HG03025 (cell line): ENCODE results near the gene COX7A2L.
"Not testable (repeated sequence)": the region's sequence is repeated elsewhere in the genome, so short reads cannot be mapped to it uniquely, and the experiment has no call there.

Source experiments
- ATAC-seq: cut with Tn5 transposase; IDR thresholded peaks from one replicate; pipeline ENCODE4 v1.9.1; 2021; ENCODE audit warnings: mild to moderate bottlenecking, moderate library complexity; ENCODE audit not compliant: unreplicated experiment, low FRiP score

Gene COX7A2L

GRCh38 chr2:42340045-42340937 lies 20.7 kb downstream of the COX7A2L start:
- ATAC-seq, result no peak

GRCh38 chr2:42339191-42339912 lies 21.7 kb downstream of the COX7A2L start:
- no peak for ATAC-seq

- no peak for ATAC-seq
Observed at GRCh38 chr2:42338567-42339190, 22.3 kb downstream of the COX7A2L start.

GRCh38 chr2:42337846-42338566 lies 23.0 kb downstream of the COX7A2L start:
- ATAC-seq, result no peak

- no peak for ATAC-seq
Observed at GRCh38 chr2:42337356-42337820, 23.6 kb downstream of the COX7A2L start.

- no peak for ATAC-seq
Observed at GRCh38 chr2:42336361-42336965, 24.6 kb downstream of the COX7A2L start.

GRCh38 chr2:42335514-42336104 lies 25.4 kb downstream of the COX7A2L start:
- no peak for ATAC-seq

GRCh38 chr2:42334865-42335264 lies 26.2 kb downstream of the COX7A2L start:
- ATAC-seq, result not testable (repeated sequence)

- no peak for ATAC-seq
Observed at GRCh38 chr2:42334220-42334619, 26.8 kb downstream of the COX7A2L start.

GRCh38 chr2:42333579-42333978 lies 27.4 kb downstream of the COX7A2L start:
- no peak for ATAC-seq

GRCh38 chr2:42332575-42332974 lies 28.4 kb downstream of the COX7A2L start:
- ATAC-seq, result no peak

- no peak for ATAC-seq
Observed at GRCh38 chr2:42331569-42332284, 29.3 kb downstream of the COX7A2L start.

GRCh38 chr2:42329736-42330135 lies 31.3 kb downstream of the COX7A2L start:
- ATAC-seq, result no peak

- ATAC-seq, result no peak
Observed at GRCh38 chr2:42328923-42329322, 32.1 kb downstream of the COX7A2L start.

GRCh38 chr2:42328148-42328833 lies 32.7 kb downstream of the COX7A2L start:
- no peak for ATAC-seq

GRCh38 chr2:42327125-42327524 lies 33.9 kb downstream of the COX7A2L start:
- no peak for ATAC-seq

GRCh38 chr2:42325609-42326008 lies 35.4 kb downstream of the COX7A2L start:
- no peak for ATAC-seq

GRCh38 chr2:42324949-42325348 lies 36.1 kb downstream of the COX7A2L start:
- ATAC-seq, result no peak
